ENCODE measurements around the gene NQO1. TPM values are rescaled to one million over a fixed set of nuclear protein-coding genes. Genes with fewer than 3 reads are reported as not detected.

The NQO1 gene
- total RNA-seq, 2 donors from 2014 or later: 126 to 141 TPM

GRCh38 chr16:69718111-69718764, 8.1 kb downstream of the NQO1 start:
- Histone ChIP-seq H3K9ac (ENCODE audit: extremely low read depth, low read length, poor library complexity, severe bottlenecking) (no peak overlapping the region), H3K36me3 (ENCODE audit: control insufficient read depth, insufficient read depth, low read length) (peaks cover 5% of the 10 kb centered on the region), H3K27me3 (ENCODE audit: control insufficient read depth, insufficient read depth, low read length, poor library complexity, severe bottlenecking) (no peaks in the 10 kb centered on the region), H3K4me1 (ENCODE audit: control insufficient read depth, insufficient read depth, low read length) (no peaks in the 10 kb centered on the region), H3K9me3 (ENCODE audit: control insufficient read depth, low read length) (no peaks in the 10 kb centered on the region), H3K4me3 (ENCODE audit: low read length) (no peak overlapping the region), H3K27ac (ENCODE audit: low read depth, low read length) (no peak overlapping the region)
- 94% methylated on average over 3 to 10 of the region's 10 CpGs for WGBS, 2 experiments (ENCODE audit: insufficient coverage in 1 of 2, insufficient read length in 1 of 2)
- H3K36me3 Mint-ChIP-seq (ENCODE audit: low read depth): peaks cover 63% of the 10 kb centered on the region
- no peak overlapping the region for H3K4me3 Mint-ChIP-seq
- no peak for DNase-seq
- H3K4me1 Mint-ChIP-seq: peaks cover 7% of the 10 kb centered on the region
- H3K27ac Mint-ChIP-seq: peak overlapping the region; percentile 16
- TF ChIP-seq CTCF (conservative IDR thresholded peaks at IDR 0.05): no peak
- no peaks in the 10 kb centered on the region for H3K9me3 Mint-ChIP-seq
- H3K27me3 Mint-ChIP-seq (ENCODE audit: insufficient read depth): no peaks in the 10 kb centered on the region

GRCh38 chr16:69717066-69717465, 9.3 kb downstream of the NQO1 start:
- TF ChIP-seq CTCF (conservative IDR thresholded peaks at IDR 0.05): no peak
- Histone ChIP-seq H3K27ac (ENCODE audit: low read depth, low read length) (no peak overlapping the region), H3K9me3 (ENCODE audit: control insufficient read depth, low read length) (no peaks in the 10 kb centered on the region), H3K9ac (ENCODE audit: extremely low read depth, low read length, poor library complexity, severe bottlenecking) (no peak overlapping the region), H3K27me3 (ENCODE audit: control insufficient read depth, insufficient read depth, low read length, poor library complexity, severe bottlenecking) (no peaks in the 10 kb centered on the region), H3K36me3 (ENCODE audit: control insufficient read depth, insufficient read depth, low read length) (peaks cover 14% of the 10 kb centered on the region), H3K4me1 (ENCODE audit: control insufficient read depth, insufficient read depth, low read length) (no peaks in the 10 kb centered on the region), H3K4me3 (ENCODE audit: low read length) (no peak overlapping the region)
- Mint-ChIP-seq H3K9me3 (no peaks in the 10 kb centered on the region), H3K4me3 (no peak overlapping the region), H3K36me3 (ENCODE audit: low read depth) (peaks cover 67% of the 10 kb centered on the region), H3K27me3 (ENCODE audit: insufficient read depth) (no peaks in the 10 kb centered on the region), H3K27ac (no peak overlapping the region), H3K4me1 (peaks cover 2% of the 10 kb centered on the region)
- DNase-seq: no peak
- 97% methylated on average over 4 to 5 of the region's 6 CpGs for WGBS, 2 experiments (ENCODE audit: insufficient coverage in 1 of 2, insufficient read length in 1 of 2)

- Histone ChIP-seq H3K27ac (ENCODE audit: low read depth, low read length) (no peak overlapping the region), H3K4me1 (ENCODE audit: control insufficient read depth, insufficient read depth, low read length) (no peaks in the 10 kb centered on the region), H3K9ac (ENCODE audit: extremely low read depth, low read length, poor library complexity, severe bottlenecking) (no peak overlapping the region), H3K27me3 (ENCODE audit: control insufficient read depth, insufficient read depth, low read length, poor library complexity, severe bottlenecking) (no peaks in the 10 kb centered on the region), H3K4me3 (ENCODE audit: low read length) (no peak overlapping the region), H3K36me3 (ENCODE audit: control insufficient read depth, insufficient read depth, low read length) (peaks cover 26% of the 10 kb centered on the region), H3K9me3 (ENCODE audit: control insufficient read depth, low read length) (no peaks in the 10 kb centered on the region)
- H3K36me3 Mint-ChIP-seq (ENCODE audit: low read depth): peaks cover 67% of the 10 kb centered on the region
- H3K27me3 Mint-ChIP-seq (ENCODE audit: insufficient read depth): no peaks in the 10 kb centered on the region
- H3K9me3 Mint-ChIP-seq: no peaks in the 10 kb centered on the region
- 91% methylated on average over 7 to 9 of the region's 9 CpGs for WGBS, 2 experiments (ENCODE audit: insufficient coverage in 1 of 2, insufficient read length in 1 of 2)
- H3K27ac Mint-ChIP-seq: no peak overlapping the region
- peak; percentile 20 for TF ChIP-seq CTCF (conservative IDR thresholded peaks at IDR 0.05)
- no peaks in the 10 kb centered on the region for H3K4me1 Mint-ChIP-seq
- no peak overlapping the region for H3K4me3 Mint-ChIP-seq
- DNase-seq: no peak
Measured at GRCh38 chr16:69712914-69713581, 13.3 kb downstream of the NQO1 start.
